Measurements from ENCODE around the gene LFNG. TPM values are rescaled to one million over a fixed set of nuclear protein-coding genes. Genes with fewer than 3 reads are reported as not detected.

Gene LFNG
- total RNA-seq, 2 experiments from 2014 or later = 115 to 121 TPM

DNA sequence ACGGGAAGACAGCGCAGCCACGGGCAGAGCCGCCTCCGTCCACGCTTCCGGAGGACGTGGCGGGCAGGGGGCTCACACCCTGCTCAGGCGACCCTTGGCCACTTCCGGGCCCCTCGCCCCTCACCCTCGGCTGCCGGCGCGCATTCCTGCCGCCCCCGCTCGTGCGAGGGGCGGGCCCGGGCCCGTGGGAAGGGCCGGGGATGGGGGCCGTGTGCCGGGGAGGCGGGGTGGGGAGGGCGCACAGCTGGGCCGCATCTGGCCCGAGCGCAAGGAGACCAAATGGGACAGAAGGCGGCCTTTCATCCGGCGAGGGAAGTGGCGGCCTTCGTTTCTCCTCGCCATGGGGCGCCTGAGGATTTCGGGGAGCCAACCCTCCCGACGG is 846 bp upstream of the LFNG start:
- Mint-ChIP-seq H3K27ac (peak overlapping the region; percentile 67), H3K9me3 (no peaks in the 10 kb centered on the region), H3K4me1 (peaks cover 12% of the 10 kb centered on the region), H3K4me3 (peak overlapping the region; percentile 75), H3K27me3 (no peaks in the 10 kb centered on the region), H3K36me3 (peaks cover 21% of the 10 kb centered on the region)
- DNase-seq (no peak), ATAC-seq (ENCODE audit: low read depth) (no peak)
- POLR2A ChIA-PET = interaction anchor here (0.6 to 12.9 kb wide), 4 partner anchors 9 to 11 kb away, joined by 3 to 207 read pairs (median 5); no protein-coding TSS in a partner anchor

DNA sequence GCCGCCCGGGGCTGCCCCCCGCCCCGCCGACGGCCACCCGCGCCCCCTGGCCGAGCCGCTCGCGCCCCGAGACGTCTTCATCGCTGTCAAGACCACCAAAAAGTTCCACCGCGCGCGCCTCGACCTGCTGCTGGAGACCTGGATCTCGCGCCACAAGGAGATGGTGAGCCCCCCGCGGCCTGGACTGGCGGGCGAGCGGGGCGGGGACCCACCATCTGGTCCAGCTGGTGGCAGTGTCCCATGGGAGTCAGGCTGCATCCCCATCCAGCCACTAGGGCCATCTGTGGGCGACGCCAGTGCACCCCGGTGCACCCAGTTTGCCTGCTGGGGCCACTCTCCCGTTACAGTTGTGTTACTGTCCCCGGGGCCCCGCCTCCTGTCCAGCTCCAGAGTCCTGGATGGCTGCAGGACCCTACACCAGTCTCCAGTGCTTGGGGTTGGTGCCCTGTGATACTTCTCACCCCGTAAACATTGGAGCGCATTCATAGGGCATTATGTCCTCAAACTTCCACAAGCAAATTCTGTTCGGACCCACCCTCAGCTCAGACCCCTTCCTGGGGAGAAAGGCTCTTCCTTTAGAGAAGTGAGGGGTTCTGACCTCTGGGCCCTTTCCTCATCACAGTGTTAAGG is 672 bp downstream of the LFNG start:
- no peaks in the 10 kb centered on the region for H3K27me3 Mint-ChIP-seq
- POLR2A ChIA-PET = interaction anchor here (1.2 to 12.9 kb wide), 6 partner anchors 9 to 125 kb away, joined by 3 to 207 read pairs (median 8); no protein-coding TSS in a partner anchor
- peak overlapping the region; percentile 90 for H3K27ac Mint-ChIP-seq
- peaks cover 21% of the 10 kb centered on the region for H3K36me3 Mint-ChIP-seq
- peaks cover 12% of the 10 kb centered on the region for H3K4me1 Mint-ChIP-seq
- DNase-seq (peak; percentile 62), ATAC-seq (ENCODE audit: low read depth) (no peak)
- H3K4me3 Mint-ChIP-seq = peak overlapping the region; percentile 97
- no peaks in the 10 kb centered on the region for H3K9me3 Mint-ChIP-seq

GRCh38 chr7:2520761-2521290 is 1.3 kb downstream of the LFNG start:
- no peaks in the 10 kb centered on the region for H3K27me3 Mint-ChIP-seq
- H3K36me3 Mint-ChIP-seq = peaks cover 21% of the 10 kb centered on the region
- POLR2A ChIA-PET = interaction anchor here (0.9 to 12.9 kb wide), 8 partner anchors 9 to 165 kb away, joined by 3 to 207 read pairs (median 4); no protein-coding TSS in a partner anchor
- peak overlapping the region; percentile 90 for H3K27ac Mint-ChIP-seq
- no peak for DNase-seq
- no peaks in the 10 kb centered on the region for H3K9me3 Mint-ChIP-seq
- peaks cover 14% of the 10 kb centered on the region for H3K4me1 Mint-ChIP-seq
- H3K4me3 Mint-ChIP-seq = peak overlapping the region; percentile 97
- no peak for ATAC-seq (ENCODE audit: low read depth)

- DNase-seq = peak; percentile 55
- Mint-ChIP-seq H3K4me3 (peak overlapping the region; percentile 97), H3K36me3 (peaks cover 21% of the 10 kb centered on the region), H3K9me3 (no peaks in the 10 kb centered on the region), H3K27ac (peak overlapping the region; percentile 94), H3K27me3 (no peaks in the 10 kb centered on the region), H3K4me1 (peaks cover 18% of the 10 kb centered on the region)
- peak; percentile 0 for ATAC-seq (ENCODE audit: low read depth)
- POLR2A ChIA-PET = interaction anchor here (0.7 to 12.9 kb wide), 10 partner anchors 8 to 190 kb away, joined by 3 to 207 read pairs (median 4); no protein-coding TSS in a partner anchor
These were observed 1.8 kb downstream of the LFNG start for GRCh38 chr7:2521341-2521745.

- Mint-ChIP-seq H3K4me1 (peaks cover 19% of the 10 kb centered on the region), H3K4me3 (peak overlapping the region; percentile 97), H3K27ac (peak overlapping the region; percentile 94), H3K36me3 (peaks cover 21% of the 10 kb centered on the region), H3K27me3 (no peaks in the 10 kb centered on the region), H3K9me3 (no peaks in the 10 kb centered on the region)
- peak; percentile 80 for DNase-seq
- POLR2A ChIA-PET = interaction anchor here (0.6 to 12.9 kb wide), 8 partner anchors 7 to 189 kb away, joined by 3 to 207 read pairs (median 4); no protein-coding TSS in a partner anchor
- ATAC-seq (ENCODE audit: low read depth) = peak; percentile 30
These were observed 2.5 kb downstream of the LFNG start for GRCh38 chr7:2521952-2522591.

DNA sequence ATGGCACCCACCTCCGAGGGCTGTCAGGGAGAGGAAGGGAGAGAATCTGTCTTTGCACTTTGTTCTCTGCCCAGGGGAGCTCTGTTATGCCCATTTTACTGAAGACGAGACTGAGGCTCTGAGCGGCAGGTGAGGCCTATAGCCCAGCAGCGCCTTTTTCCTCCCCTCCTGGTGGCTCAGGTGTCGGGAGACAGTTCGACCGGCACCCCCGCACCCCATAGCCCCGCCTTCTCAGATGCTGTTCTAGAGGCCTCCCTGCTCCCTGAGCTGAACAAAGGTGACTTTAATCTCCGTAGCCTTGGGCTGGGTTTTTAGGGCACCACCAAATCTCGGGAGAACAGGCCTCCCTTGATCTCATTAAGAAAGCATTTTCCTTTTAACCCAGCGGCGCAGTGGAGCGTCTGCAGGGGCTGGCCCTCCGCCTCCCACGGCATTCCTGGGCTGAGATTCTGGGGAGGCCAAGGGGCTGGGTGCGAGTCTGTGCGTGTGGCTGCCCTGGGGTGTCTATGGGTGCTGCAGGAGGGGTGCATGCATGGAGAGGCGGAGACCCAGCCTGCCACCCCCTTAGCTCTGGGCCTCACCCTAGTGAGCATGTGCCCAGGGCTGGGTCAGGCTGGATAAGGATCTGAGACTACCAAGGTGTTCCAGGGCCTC is 3.3 kb downstream of the LFNG start:
- H3K4me1 Mint-ChIP-seq = peaks cover 22% of the 10 kb centered on the region
- H3K36me3 Mint-ChIP-seq = peaks cover 25% of the 10 kb centered on the region

GRCh38 chr7:2523461-2523936 is 3.9 kb downstream of the LFNG start:
- peaks cover 22% of the 10 kb centered on the region for H3K4me1 Mint-ChIP-seq
- DNase-seq (no peak), ATAC-seq (ENCODE audit: low read depth) (no peak)
- peak overlapping the region; percentile 94 for H3K27ac Mint-ChIP-seq
- POLR2A ChIA-PET = interaction anchor here (12.9 kb wide), 1 partner anchor 14 kb away, joined by 207 read pairs; no protein-coding TSS in a partner anchor
- no peaks in the 10 kb centered on the region for H3K9me3 Mint-ChIP-seq
- peaks cover 25% of the 10 kb centered on the region for H3K36me3 Mint-ChIP-seq
- H3K27me3 Mint-ChIP-seq = no peaks in the 10 kb centered on the region
- H3K4me3 Mint-ChIP-seq = peak overlapping the region; percentile 97

More for the DNA sequence above, 3.3 kb downstream of the LFNG start:
- Mint-ChIP-seq H3K4me3 (peak overlapping the region; percentile 97), H3K27ac (peak overlapping the region; percentile 94), H3K9me3 (no peaks in the 10 kb centered on the region), H3K27me3 (no peaks in the 10 kb centered on the region)
- DNase-seq (peak; percentile 67), ATAC-seq (ENCODE audit: low read depth) (peak; percentile 7)
- POLR2A ChIA-PET = interaction anchor here (1.2 to 12.9 kb wide), 3 partner anchors 7 to 28 kb away, joined by 4 to 207 read pairs (median 38); no protein-coding TSS in a partner anchor

- Mint-ChIP-seq H3K4me1 (peaks cover 25% of the 10 kb centered on the region), H3K4me3 (peak overlapping the region; percentile 42), H3K9me3 (no peaks in the 10 kb centered on the region), H3K36me3 (peaks cover 25% of the 10 kb centered on the region), H3K27me3 (no peaks in the 10 kb centered on the region), H3K27ac (no peak overlapping the region)
- POLR2A ChIA-PET = interaction anchor here (12.9 kb wide), 1 partner anchor 14 kb away, joined by 207 read pairs; no protein-coding TSS in a partner anchor
- ATAC-seq (ENCODE audit: low read depth) (no peak), DNase-seq (no peak)
These were observed 4.6 kb downstream of the LFNG start for GRCh38 chr7:2523941-2524807.

GRCh38 chr7:2524808-2525657 is 5.5 kb downstream of the LFNG start:
- Mint-ChIP-seq H3K27me3 (no peaks in the 10 kb centered on the region), H3K36me3 (peaks cover 25% of the 10 kb centered on the region), H3K9me3 (no peaks in the 10 kb centered on the region), H3K4me3 (no peak overlapping the region), H3K27ac (no peak overlapping the region), H3K4me1 (peaks cover 25% of the 10 kb centered on the region)
- ATAC-seq (ENCODE audit: low read depth) (no peak), DNase-seq (no peak)
- POLR2A ChIA-PET = interaction anchor here (12.9 kb wide), 1 partner anchor 15 kb away, joined by 207 read pairs; no protein-coding TSS in a partner anchor

GRCh38 chr7:2525658-2526630 is 6.4 kb downstream of the LFNG start:
- H3K36me3 Mint-ChIP-seq = peaks cover 22% of the 10 kb centered on the region
- no peaks in the 10 kb centered on the region for H3K27me3 Mint-ChIP-seq
- H3K4me3 Mint-ChIP-seq = peak overlapping the region; percentile 39
- H3K9me3 Mint-ChIP-seq = no peaks in the 10 kb centered on the region
- no peak for ATAC-seq (ENCODE audit: low read depth)
- POLR2A ChIA-PET = interaction anchor here (1.5 to 12.9 kb wide), 2 partner anchors 16 to 34 kb away, joined by 3 to 207 read pairs; no protein-coding TSS in a partner anchor
- H3K4me1 Mint-ChIP-seq = peaks cover 35% of the 10 kb centered on the region
- no peak for DNase-seq
- H3K27ac Mint-ChIP-seq = peak overlapping the region; percentile 63
